NCI-H526 treated with DMSO at 0.1 percent for 48 hours (cell line): ENCODE measurements around the gene SPATA2L.

Source experiments
- DNase-seq: peaks from one replicate; lab custom pipeline; 2025; lab: John Stamatoyannopoulos, UW

Gene SPATA2L

GRCh38 chr16:89656435-89657121 is 44.9 kb downstream of the SPATA2L start:
- DNase-seq: no peak

GRCh38 chr16:89655062-89655643 is 46.4 kb downstream of the SPATA2L start:
- no peak for DNase-seq

- DNase-seq: no peak
Measured at GRCh38 chr16:89653656-89654295, 47.7 kb downstream of the SPATA2L start.

GRCh38 chr16:89651584-89651983 is 49.9 kb downstream of the SPATA2L start:
- no peak for DNase-seq

- no peak for DNase-seq
Measured at GRCh38 chr16:89646906-89647305, 54.6 kb downstream of the SPATA2L start.
